NK-92 (cell line): ENCODE results near the gene ZACN.
A peak's percentile ranks its signal among the peaks of the same experiment; 100 is the strongest.

Experiments
- DNase-seq: peaks from one replicate; lab custom pipeline; 2025; ENCODE audit not compliant: unreplicated experiment; lab: John Stamatoyannopoulos, UW

ZACN gene

DNA sequence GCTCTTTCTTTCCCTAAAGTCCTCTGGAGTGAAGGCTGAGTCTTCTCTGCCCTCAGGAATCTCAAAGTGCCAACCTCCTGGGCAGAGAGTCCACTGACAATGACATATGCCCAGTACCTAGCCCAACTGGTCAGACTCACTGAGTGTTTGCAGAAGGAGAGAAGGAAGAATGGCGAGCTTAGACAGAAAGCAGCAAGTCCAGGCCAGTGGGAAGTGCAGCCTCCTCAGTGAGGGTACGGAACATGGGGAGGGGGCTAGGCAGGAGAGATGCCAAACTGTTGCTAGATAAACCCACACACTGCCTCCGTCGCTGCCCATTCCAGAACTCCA lies 23.9 kb downstream of the ZACN start:
- no peak for DNase-seq

DNA sequence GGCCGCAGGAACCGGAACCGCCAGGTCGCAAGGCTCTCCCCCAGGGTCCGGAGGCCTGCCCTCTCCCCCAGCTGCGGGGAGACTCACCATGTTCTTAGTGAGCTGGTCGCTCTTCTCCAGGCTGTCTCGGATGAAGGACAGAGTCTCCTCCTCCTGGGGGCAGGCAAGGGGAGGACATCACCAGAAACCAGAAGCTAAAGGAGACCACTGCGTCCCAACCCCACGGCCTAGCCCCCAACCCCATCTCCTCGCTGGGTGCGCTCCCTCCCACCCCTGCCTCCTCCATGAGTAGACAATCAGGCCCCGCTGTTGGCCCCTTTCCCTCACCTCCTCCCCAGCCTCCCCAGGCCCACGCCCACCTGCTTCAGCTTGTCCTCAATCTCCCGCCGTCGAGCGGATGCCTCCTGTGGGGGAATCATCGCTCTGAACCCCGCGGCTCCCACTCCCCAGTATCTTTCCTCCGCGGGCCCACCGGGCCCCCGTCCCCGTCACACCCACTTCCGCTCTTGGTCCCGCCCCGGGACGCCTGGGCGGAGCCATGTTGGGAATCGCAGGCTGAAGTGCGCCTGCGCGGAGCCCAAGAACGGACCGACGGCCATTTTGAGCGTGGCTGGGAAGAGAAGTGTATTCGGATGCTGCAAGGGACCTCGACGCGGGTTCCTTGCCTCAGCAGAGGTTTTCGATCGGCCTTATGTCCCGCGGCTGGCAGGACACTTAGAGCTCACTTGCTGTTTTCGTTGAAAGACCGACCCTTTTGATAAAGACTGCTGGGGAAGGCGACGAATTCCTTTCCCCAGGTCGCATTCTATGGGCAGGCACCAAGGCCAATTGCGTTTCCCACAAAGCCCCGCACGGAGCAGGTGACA lies 24.5 kb downstream of the ZACN start, which contains the start of gene EXOC7:
TSS of gene EXOC7 (minus strand) at position 514 of the 866 bp plus-strand sequence. CDS start at position 419, 95 bp downstream.
- DNase-seq = peak; percentile 62

DNA sequence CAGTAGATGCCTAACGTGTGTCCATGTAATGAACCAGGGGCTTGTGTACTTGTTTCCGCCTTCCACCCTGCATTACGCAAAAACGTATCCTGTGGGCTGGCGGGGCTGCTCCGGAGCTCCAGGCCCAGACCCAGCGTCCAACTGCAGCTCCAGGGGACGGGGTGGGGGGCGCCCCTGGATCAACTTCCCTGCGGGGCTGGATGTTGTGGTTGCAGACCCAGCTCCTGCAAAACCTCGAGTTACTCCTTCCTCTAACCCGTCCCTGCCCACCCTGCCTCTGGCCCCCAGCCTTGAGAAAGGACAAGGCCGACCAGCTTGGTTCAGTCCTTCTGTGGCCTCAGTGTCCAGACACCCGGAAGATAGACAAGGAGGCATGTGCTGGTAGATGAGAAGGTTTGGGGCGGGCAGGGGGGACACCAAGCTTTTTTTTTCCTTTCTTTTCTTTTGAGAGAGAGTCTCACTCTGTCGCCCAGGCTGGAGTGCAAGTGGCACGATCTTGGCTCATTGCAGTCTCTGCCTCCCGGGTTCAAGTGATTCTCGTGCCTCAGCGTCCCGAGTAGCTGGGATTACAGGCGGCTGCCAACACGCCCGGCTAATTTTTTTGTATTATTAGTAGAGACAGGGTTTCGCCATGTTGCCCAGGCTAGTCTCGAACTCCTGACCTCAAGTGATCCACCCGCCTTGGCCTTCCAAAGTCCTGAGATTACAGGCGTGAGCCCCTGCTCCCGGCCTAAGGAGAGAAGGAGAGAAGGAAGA lies 25.3 kb downstream of the ZACN start:
- no peak for DNase-seq

DNA sequence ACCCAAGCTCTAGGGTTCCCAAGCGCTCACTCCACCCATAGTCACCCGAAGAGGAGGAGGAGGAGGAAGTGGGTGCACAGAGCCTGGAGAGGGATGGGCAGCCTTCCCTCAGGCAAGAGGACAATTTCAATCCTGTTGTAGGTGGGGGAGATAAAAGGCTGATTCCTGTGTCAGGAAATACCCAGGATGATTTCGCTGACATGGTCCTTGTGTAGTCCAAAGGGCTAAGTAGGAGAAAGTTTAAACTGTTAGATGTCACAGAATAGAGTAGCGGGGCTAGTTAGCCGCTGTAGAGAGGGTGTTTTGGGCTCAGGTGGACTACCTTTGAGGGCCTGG lies 25.9 kb downstream of the ZACN start:
- no peak for DNase-seq

DNA sequence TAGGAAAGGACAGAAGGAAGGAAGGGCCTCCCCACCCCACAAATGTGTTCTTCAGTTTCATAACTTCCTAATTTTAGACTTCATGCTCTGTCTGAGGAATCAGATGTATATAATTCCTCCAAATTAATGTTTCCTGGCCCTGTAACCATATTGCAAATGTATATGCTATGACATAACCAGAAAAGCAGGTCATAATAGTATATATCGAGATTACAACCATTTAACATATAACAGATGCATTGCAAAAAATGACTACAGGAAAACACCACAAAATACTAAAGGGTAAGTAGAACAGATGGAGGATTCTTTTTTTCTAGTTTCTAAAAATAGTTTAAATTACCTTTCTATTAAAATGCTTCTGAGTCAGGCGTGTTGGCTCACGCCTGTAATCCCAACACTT lies 27.7 kb downstream of the ZACN start:
- DNase-seq = no peak

DNA sequence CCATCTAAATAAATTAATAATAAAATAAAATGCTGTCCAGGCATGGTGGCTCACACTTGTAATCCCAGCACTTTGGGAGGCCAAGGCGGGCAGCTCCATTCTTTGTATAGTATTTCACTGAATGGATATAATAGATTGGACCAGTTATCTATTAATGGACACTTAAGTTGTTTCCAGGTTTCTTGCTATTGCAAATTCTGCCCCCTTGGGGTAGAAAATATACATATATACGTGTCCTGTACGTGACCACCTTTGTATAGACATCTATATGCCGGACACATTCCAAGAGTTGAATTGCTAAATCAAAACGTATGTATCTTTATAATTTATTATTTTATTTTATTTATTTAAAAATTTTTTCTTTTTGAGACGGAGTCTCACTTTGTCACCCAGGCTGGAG lies 28.5 kb downstream of the ZACN start:
- DNase-seq = no peak

DNA sequence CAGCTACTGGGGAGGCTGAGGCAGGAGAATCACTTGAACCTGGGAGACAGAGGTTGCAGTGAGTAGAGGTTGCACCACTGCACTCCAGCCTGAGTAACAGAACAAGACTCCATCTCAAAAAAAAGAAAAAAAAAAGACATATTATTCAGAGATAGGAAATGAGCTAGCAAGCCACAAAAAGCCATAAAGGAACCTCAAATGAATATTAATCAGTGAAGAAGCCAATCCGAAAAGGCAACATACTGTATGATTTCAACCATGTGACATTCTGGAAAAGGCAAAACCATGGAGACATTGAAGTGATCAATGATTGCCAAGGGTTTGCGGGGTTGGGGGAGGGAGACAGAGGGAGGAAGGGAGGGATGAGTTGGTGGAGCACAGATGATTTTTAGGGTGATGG lies 33.0 kb downstream of the ZACN start:
- no peak for DNase-seq

DNA sequence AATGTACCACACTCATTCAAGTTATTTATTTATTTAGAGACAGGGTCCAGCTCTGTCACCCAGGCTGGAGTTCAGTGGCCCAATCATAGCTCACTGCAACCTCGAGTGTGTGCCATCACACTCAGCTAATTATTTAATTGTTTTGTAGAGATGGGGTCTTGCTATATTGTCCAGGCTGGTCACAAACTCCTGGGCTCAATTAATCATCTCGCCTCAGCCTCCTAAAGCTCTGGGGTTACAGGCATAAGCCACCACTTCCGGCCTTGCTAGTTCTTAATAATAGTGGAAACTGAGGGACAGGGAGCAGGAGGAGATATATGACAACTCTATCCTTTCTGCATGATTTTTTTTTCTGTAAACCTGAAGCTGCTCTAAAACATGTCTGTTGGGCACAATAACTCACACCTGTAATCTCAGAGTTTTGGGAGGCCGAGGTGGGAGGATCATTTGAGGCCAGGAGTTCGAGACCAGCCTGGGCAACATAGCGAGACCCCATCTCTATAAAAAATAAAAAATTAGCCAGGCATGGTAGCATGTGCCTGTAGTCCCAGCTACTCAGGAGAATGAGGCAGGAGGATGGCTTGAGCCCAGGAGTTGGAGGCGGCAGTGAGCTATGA lies 36.3 kb downstream of the ZACN start:
- no peak for DNase-seq

DNA sequence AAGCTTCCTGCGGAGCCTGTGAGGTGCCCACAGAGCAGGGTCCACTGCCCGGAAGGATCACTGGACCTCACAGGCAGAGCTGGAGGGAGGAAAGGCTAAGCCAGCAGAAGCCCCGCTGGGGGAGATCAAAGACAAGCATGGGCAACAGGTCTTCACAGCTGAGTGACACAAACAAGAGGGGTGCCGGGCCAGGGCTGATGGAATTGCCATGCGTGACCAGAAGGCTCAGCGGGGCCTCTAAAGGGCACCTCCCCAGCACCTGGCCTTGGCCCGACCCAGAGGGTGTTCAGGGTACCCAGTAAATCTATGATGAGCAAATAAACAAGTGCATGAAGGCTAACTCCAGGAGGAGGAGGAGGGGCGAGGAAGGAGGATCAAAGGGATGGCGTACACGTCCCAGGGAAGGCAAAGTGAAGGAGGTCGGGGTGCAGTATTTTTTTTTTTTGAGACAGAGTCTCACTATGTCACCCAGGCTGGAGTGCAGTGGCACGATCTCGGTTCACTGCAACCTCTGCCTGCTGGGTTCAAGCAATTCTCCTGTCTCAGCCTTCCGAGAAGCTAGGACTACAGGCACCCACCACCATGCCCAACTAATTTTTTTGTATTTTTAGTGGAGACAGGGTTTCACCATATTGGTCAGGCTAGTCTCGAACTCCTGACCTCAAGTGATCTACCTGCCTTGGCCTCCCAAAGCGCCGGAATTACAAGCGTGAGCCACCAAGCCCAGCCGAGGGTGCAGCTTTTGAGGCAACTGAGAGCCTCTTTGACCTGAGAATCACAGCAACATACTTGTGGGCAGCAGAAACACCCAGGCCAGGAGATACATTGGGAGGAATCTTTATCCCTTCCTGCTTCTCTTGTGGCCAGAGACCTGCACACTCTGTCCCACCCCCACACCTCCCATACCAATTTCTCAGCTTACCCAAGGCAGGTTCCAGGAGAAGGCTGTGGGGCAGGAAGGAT lies 40.7 kb downstream of the ZACN start:
- no peak for DNase-seq

DNA sequence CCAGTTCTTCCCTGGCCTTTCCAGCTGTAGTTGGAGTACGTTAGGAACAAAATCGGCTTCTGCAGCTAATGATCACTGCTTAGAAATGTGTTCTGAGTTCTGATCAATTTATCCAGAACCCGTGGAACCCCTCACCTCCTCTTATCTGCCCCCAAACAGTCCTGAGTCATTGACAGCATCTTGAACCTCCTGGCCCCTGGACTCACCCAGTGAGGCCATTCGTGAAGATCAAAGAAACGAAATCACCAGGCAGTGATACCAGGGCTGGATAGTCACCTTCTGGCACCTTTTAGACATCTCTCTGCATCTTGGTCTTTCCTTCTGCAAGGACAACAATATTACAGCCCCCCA lies 41.7 kb downstream of the ZACN start:
- no peak for DNase-seq

DNA sequence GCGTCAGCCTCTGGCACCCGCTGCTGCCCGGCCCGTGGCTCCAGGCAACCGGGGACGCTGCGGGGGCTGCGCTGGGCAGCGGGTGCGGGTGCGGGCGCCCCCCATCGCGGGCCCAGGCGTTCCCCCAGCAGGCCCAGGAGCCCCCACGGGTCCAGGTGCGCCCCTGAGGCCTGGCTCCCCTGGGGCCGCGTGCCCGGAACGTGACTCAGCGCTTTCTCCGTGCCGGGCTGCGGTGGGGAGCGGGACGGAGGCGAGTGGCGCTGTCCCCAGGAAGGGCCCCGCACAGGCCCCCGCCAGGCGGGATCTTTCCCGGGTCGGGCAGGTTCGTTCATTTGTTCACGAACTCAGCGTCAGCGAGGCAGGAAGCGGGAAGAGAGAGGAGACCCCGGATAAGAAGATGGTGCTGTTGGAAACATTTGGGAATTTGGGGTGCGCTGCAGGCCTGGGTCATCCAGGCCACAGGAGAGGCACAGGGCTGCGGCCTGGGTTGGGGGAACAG lies 43.0 kb downstream of the ZACN start:
- DNase-seq = no peak

DNA sequence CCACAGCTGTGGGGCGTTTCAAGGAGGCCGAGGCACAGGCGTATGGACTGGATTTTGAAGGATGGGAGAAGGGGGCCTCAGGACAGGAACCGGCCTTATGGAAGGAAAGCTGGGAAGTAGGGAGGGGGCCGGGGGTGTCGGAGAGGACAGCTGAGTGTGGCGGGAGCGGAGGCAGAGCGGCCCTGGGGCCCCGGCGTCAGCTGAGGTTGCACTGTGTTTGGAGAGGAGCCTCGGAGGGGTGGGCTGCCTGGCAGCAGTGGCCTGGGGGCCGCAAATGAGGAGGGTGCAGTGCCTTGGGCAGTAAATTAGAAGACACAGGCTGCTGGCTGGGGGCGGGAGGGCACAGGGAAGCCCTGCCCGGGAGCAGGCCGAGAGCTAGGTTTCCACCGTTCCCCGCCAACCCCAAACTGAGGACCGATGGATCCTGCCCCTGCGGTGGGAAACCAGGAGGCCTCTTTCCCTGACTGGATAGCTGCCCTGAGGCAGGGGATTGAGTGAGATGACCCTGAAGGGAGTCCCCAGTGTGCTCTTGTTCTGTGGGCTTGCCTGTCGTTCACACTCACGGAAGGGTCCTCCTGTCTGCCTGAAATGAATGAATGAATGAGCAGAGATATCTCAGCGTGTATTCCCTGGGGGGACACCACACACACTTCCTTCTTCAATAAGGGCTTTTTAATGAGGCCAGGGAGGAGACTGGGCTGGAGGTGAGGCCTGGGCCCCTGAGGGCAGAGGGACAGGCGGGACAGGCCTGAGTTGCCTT lies 43.6 kb downstream of the ZACN start:
- DNase-seq = no peak

DNA sequence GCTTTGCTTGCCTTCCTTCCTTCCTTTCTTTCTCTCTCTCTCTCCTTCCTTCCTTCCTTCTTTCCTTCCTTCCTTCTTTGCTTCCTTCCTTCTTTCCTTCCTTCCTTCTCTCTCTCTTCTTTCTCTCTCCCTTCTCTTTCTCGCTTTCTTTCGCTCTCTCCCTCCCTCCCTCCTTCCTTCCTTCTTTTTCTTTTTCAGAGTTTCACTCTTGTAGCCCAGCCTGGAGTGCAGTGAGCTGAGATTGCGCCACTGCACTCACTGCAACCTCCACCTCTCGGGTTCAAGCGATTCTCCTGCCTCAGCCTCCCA lies 44.2 kb downstream of the ZACN start:
- DNase-seq = no peak

DNA sequence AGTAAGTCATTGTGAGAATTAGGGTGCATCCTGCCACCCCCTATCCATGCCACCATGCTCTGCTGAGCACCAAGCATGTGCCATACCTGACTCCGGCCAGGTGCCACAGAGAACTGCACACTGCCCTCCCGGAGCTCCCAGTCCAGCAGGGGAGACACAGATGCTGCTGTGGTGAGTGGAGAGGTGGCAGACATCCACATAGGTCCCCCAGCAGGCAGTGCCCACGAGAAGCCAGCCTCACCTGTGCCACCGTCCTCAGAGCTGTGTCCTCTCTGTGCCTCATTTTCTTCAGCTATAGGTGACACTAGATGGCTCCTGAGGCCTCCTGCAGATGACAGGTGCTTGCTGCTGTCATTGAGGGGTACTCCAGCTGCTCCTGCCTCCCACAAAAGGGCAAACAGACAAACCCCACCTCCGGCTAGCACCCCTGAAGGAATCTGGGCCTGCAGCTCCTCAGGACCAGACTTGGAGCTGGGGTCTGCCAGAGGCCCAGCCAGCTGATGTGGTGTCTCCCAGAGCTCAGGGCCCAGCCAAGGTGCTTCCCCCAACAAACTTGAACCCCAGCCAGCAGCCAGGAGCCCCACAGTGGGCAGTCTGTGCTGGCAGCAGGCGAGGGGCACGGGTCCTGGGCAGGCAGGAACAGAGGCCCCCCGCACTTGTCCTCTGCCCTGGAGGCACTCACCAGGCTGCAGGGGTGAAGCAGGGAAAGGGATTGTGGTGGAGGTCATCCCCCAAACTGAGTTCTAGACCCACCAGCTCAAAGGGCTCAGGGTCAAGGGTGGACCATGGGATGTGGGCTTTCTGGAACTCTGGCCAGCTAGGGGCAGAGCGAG lies 45.0 kb downstream of the ZACN start:
- no peak for DNase-seq

DNA sequence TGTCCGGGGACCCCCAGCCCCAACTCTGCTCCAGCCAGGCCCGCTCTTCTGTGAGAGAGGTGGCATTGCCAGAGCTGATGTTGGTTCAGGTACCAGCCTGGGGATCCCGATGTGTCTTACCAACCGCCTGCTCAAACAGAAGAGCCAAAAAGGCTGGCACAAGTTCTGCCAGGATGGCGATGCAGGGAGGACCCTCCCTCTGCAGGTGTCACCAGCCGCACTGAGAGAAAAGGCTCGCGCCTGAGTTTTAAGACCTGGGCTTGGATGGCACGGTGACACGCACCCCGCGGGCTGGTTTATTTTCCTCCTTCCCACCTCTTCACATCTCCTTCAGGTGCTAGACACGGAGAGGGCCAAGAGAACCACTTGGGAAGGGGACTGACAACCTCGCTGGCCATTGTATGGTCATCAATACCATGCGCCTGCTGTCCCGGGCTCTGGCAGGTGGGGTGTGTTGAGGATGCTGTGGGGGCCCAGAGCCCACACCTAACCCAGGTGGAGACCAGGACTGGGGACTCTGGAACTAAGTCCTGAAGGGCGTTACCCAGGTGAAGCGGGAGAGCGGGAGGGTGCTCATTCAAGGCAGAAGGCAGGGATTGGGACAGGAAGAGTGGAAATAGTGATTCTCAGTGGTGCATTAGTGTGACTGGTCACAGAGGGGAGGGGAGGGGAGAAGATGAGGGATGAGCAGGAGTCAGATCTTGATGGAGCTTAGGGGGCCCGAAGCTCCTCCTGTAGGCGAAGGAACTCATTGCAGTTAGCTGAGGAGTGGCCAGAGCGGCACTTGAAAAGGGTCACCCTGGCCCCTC lies 45.8 kb downstream of the ZACN start:
- no peak for DNase-seq

DNA sequence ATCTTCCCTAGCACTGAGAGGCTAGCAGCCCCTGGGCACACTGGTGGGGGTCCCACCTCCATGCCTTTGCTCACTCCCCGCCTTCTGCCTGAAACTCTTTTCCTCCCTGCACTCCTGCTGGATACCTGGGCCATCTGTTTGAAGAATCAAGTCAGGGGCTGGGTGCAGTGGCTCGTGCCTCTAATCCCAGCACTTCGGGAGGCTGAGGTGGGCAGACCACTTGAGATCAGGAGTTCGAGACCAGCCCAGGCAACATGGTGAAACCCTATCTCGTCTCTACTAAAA lies 46.4 kb downstream of the ZACN start:
- DNase-seq = no peak

DNA sequence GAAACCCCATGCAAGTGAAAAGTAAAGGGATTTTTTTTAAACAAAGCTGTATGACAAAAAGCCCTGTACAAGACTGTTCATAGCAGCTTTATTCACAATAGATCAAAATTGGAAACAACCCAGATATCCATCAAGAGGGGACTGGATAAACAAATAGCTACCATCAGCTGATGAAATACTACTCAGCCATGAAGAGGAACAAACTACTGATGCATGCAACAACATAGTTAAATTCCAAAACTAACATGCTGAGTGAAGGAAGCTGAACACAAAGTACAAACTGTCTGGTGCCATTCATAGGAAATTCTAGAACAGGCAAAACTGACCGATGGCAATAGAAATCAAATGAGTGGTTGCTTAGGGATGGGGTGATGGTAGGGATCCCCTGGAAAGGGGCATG lies 46.9 kb downstream of the ZACN start:
- DNase-seq = no peak

DNA sequence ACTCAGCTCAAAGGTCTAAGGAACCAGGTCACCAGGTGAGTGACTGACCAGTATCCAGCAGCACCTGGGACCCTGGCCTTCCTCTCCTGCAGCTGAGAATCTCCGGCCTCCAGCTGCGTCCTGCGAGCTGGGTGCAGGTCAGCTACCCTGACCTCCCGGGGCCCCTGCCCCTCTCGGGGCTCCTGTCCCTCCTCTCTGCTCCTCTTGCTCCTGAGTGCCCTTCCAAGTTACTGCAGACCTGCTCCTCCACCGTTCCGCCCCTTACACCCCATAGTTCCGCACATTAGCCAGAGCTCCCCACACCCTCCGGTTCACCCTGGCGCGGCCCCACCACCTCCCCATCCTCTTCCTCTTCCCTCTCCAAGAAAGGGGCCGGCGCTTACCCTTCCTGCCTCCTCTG lies 51.5 kb downstream of the ZACN start:
- no peak for DNase-seq
